Measurements from ENCODE around the gene LY6G6C.

The LY6G6C gene

GRCh38 chr6:31705931-31706330 is 15.6 kb downstream of the LY6G6C start:
- no peak for DNase-seq (ENCODE audit: low spot score)

- peak; percentile 92 for DNase-seq (ENCODE audit: low spot score)
These were observed 18.5 kb downstream of the LY6G6C start, which contains the start of gene ABHD16A for GRCh38 chr6:31702819-31703716. TSS of gene ABHD16A (minus strand) at chr6:31703324. CDS start at chr6:31703281, 43 bp downstream.

GRCh38 chr6:31702405-31702818 is 19.1 kb downstream of the LY6G6C start:
- no peak for DNase-seq (ENCODE audit: low spot score)

- DNase-seq (ENCODE audit: low spot score): no peak
These were observed 19.7 kb downstream of the LY6G6C start for GRCh38 chr6:31701666-31702404.

- no peak for DNase-seq (ENCODE audit: low spot score)
These were observed 20.7 kb downstream of the LY6G6C start for GRCh38 chr6:31700740-31701401.

DNA sequence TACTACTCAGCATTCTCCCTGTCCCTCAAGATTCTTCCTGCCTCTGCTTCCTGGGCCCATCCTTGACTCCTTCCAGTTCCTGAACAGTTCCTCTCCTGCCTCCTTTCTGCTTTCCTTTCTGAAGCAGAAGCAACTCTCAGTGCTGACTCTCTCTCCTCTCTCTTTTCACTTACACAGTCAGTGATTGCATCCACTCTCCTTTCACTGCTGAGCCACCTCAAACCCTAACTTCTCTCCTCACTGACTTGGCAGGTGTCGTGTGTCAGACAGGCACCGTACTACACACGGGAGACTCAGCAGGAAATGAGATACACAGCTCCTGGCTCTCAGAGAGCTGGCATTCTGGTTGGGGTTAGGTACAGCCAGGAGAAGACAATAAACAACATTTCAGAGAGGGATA is 24.0 kb downstream of the LY6G6C start:
- no peak for DNase-seq (ENCODE audit: low spot score)

DNA sequence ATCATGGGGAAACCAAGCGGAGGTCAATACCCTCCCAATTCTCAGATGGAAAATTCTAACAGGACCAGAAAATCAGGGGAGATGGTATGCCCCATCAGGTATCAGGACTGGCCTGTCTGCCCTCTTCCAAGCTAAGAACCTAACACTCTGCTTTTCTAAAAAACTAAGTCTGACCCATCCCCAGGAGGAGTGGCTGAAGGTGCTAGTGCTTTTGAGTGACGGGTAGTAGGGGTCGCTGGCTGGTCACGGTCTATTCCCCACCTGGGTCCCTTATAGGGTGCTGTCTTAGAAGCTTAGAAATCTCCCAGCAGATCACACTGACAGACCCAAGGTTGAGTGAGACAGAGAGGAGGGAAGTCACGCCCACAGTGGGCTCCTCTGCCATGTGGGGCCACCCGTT is 28.0 kb downstream of the LY6G6C start:
- no peak for DNase-seq (ENCODE audit: low spot score)

DNA sequence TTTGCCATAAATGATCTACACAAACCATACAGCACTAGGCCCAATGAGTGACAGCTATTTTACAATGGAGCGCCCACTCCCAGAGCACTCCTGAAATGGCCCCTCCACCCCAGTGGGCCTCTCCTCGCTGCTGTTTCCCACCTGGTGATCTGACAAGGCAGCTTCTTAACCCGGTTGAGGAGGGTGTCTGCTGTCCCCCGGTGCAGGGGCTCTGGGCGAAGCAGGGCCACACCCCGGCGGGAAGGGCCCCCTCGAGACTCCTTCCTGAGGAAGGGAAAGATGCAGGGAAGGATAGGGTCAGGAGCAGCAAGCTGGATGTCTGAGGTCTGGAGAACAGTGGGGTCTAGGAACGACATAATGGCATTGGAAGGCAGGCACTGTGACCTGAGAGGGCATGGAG is 28.7 kb downstream of the LY6G6C start:
- DNase-seq (ENCODE audit: low spot score): no peak

DNA sequence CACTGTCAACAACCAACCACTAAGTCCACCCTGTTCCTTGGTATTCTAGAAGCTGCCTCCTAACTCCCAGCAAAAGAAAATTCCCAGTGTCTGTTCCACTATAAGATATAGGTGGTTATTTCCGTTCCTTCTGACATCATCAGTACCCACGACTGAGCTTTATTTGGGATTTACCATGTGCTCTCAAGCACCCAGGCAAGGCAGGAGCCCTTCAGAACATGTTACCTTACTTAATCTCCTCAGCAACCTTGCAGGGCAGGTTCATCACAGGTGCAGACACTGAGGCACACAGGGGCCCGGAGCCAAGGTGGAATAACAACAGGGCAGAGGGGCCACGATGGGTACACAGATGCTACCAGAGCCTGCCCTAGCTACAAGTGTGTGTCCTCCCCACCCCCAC is 29.2 kb downstream of the LY6G6C start:
- no peak for DNase-seq (ENCODE audit: low spot score)

DNA sequence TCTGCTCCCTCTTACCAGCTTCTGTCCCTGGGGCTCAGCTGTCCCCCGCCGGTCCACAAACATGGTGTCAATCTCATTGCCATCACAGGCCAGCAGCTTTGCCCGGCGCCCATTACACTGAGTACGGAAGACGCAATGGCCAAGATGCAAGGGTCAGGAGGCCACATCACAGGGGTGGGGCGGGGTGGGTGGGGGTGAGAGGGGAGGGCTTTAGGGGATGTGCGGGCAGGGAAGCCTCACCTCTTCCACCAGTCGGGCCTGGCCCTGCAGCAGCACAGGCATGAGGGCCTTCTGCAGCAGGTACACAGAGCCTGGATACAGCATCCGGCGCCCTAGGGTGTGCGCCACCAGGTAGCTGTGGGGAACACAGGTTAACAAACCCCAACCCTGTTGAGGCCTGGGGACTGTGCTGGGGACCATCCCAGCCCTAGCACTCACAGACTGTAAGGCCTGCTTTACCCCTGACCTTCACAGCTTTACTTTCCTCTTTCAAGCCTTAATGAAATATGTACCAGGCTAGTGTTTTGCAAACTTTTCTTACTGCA is 29.9 kb downstream of the LY6G6C start:
- no peak for DNase-seq (ENCODE audit: low spot score)

DNA sequence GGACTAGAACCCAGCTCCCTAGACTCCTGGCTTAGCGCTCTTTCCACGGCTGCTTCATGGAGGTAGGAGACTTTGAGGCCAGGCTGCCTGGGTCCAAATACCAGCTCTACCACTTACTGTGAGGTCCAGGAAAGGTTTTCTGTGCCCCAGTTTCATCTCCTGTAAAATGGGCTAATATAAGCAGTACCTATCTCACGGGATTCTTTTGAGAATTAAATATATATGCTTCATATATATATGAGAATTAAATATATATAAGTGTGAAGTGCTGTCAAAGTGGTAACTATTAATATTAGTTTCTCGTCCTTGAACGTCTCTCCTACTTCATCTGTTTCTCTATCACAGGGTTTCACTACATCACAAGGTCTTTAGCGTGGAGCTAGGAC is 30.5 kb downstream of the LY6G6C start:
- DNase-seq (ENCODE audit: low spot score): no peak

GRCh38 chr6:31690231-31691077 is 31.1 kb downstream of the LY6G6C start:
- no peak for DNase-seq (ENCODE audit: low spot score)

GRCh38 chr6:31689249-31690110 is 32.1 kb downstream of the LY6G6C start:
- DNase-seq (ENCODE audit: low spot score): no peak

- no peak for DNase-seq (ENCODE audit: low spot score)
These were observed 33.5 kb downstream of the LY6G6C start for GRCh38 chr6:31687860-31688693.

DNA sequence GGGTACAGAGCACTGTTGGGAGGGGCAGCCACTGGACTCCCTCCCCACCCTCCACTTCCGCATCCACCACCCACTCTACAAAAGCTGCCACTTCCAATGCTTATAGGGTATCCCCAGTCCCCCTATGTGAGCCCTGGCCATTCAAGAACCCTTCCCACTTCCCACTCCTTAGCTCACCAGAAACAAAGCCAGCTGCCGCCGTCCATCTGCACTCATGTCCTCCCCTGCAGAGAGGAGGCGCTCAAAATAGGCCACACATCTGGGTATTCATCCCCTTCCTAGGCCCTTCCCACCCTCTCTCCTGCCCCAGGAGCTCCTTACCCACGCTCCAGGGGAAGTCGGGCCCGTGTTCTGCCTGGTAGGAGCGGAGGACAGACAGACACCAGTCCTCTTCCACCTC is 34.2 kb downstream of the LY6G6C start:
- DNase-seq (ENCODE audit: low spot score): no peak

GRCh38 chr6:31686483-31686882 is 35.1 kb downstream of the LY6G6C start:
- no peak for DNase-seq (ENCODE audit: low spot score)

DNA sequence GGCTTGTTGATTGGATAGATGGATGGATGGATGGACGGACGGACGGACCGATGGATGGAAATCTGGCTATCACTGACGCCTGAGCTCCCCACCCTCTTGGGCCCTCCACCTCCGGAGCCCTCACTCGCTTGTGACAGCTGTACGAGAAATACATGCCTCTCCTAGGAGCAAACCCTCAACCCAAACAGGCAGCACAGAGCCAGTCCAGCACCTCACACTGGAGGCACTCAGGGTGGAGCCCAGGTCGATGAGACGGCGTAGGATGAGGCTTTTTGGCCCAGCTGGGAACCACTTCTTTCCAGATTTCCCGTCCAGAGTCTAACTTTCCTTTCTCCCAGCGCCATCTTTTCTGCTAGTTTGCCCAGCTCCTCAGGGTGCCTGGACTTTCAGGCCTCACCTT is 38.0 kb downstream of the LY6G6C start:
- no peak for DNase-seq (ENCODE audit: low spot score)

DNA sequence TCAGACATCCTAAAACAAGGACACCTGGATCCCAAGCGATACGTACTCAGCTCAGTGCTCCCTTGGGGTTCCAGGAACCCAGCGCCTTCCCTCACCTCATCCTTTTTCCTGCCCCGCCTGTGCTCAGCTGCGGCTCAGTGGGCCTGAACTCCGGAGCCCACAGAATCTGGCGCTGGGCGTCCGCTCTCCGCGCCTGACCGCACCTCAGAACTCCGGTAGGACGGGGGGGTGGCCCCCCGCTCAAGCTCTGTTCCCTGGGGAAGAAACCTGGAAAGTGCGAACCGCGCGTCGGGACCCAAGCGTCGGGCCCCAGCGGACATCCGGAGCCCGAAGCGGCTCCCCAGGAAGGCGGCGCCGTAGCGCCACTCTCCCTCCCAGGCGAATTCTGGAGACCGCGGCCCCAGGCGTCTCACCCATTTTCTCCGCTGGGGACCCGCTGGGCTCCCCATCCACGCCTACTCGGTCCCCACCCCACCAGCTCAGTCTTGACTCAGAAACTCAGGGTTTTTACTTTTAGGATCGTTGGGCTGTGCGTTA is 40.3 kb downstream of the LY6G6C start:
- peak; percentile 31 for DNase-seq (ENCODE audit: low spot score)

All from SW480 (cell line).